ENCODE results near the gene COL27A1. TPM values are rescaled to one million over a fixed set of nuclear protein-coding genes. Genes with fewer than 3 reads are reported as not detected.

Gene COL27A1
- polyA plus RNA-seq, 1 donor (not counting 4 experiments of a cell fraction or from before 2014, with no cell fraction given): 14.0 TPM

- Histone ChIP-seq H3K27me3 (ENCODE audit: control insufficient read depth, extremely low read depth, insufficient read depth, low read length) (peaks cover 24% of the 10 kb centered on the region), H3K4me1 (ENCODE audit: control insufficient read depth, extremely low read depth, insufficient read depth, low read length) (peaks cover 8% of the 10 kb centered on the region), H3K27ac (ENCODE audit: control insufficient read depth, insufficient read depth, low read length) (no peak overlapping the region), H3K4me2 (ENCODE audit: control insufficient read depth, extremely low read depth, insufficient read depth, low read depth, low read length) (no peak overlapping the region), H3K4me3 (ENCODE audit: control insufficient read depth in 2 of 3, extremely low read depth in 1 of 3, insufficient read depth in 2 of 3, low read depth in 1 of 3, low read length in 3 of 3) (no peak overlapping the region), H2AFZ (ENCODE audit: control insufficient read depth, low read length) (no peak overlapping the region), H3K79me2 (ENCODE audit: control insufficient read depth, insufficient read depth, low read length) (no peaks in the 10 kb centered on the region), H3K9me1 (ENCODE audit: control insufficient read depth, extremely low read depth, insufficient read depth, low read length) (no peaks in the 10 kb centered on the region), H3K36me3 (ENCODE audit: control insufficient read depth in 2 of 2, extremely low read depth in 1 of 2, insufficient read depth in 2 of 2, low read length in 2 of 2) (no peaks in the 10 kb centered on the region), H4K20me1 (ENCODE audit: control insufficient read depth, extremely low read depth, insufficient read depth, low read length) (no peaks in the 10 kb centered on the region), H3K9ac (ENCODE audit: control insufficient read depth, extremely low read depth, insufficient read depth, low read length) (no peak overlapping the region), H3K9me3 (ENCODE audit: control insufficient read depth, low read depth, low read length) (no peaks in the 10 kb centered on the region)
- dilution Hi-C loops (cut with MboI; ENCODE audit: extremely low pct_ligation_motif_present, low sequenced_read_pairs): no loop called here
- no peak for DNase-seq (ENCODE audit: low read depth, low spot score)
- FAIRE-seq: no peak
- TF ChIP-seq, protein P1, sequence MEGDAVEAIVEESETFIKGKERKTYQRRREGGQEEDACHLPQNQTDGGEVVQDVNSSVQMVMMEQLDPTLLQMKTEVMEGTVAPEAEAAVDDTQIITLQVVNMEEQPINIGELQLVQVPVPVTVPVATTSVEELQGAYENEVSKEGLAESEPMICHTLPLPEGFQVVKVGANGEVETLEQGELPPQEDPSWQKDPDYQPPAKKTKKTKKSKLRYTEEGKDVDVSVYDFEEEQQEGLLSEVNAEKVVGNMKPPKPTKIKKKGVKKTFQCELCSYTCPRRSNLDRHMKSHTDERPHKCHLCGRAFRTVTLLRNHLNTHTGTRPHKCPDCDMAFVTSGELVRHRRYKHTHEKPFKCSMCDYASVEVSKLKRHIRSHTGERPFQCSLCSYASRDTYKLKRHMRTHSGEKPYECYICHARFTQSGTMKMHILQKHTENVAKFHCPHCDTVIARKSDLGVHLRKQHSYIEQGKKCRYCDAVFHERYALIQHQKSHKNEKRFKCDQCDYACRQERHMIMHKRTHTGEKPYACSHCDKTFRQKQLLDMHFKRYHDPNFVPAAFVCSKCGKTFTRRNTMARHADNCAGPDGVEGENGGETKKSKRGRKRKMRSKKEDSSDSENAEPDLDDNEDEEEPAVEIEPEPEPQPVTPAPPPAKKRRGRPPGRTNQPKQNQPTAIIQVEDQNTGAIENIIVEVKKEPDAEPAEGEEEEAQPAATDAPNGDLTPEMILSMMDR (optimal IDR thresholded peaks at IDR 0.05 in 1 of 3, IDR thresholded peaks at IDR 0.05 in 1 of 3, conservative IDR thresholded peaks at IDR 0.05 in 1 of 3; ENCODE audit: extremely low read depth in 1 of 3, insufficient read depth in 2 of 3, low read length in 3 of 3): no peak
- TF ChIP-seq EZH2 (IDR thresholded peaks at IDR 0.05; ENCODE audit: low read length): no peak
Observed at GRCh38 chr9:114149765-114150340, 5.5 kb upstream of the COL27A1 start.

DNA sequence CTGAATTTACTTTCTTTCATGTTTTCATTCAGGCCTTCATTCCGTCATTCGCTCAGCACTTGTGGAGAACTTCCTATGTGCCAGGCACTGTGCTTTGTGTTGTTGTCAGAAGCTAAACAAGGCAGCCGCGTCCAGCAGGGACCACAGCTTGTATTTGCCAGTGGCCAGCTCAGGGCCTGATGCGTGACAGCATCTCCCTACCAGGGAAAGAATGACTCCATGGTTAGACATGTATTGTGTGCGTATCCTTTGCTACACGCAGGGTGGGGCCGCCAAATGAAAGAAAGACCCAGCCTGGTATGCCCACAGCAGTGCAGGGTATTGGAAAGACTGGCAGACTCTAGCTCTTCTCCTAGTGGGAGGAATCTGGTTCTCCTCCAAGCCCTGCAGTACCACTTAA, 4.7 kb upstream of the COL27A1 start:
- dilution Hi-C loops (cut with MboI; ENCODE audit: extremely low pct_ligation_motif_present, low sequenced_read_pairs): no loop called here
- no peaks in the 10 kb centered on the region for H3K36me3 ChIP-seq (ENCODE audit: control insufficient read depth in 2 of 2, extremely low read depth in 1 of 2, insufficient read depth in 2 of 2, low read length in 2 of 2)

More for the DNA sequence above, 4.7 kb upstream of the COL27A1 start:
- DNase-seq (ENCODE audit: low read depth, low spot score) (no peak), FAIRE-seq (no peak)
- Histone ChIP-seq H3K9ac (ENCODE audit: control insufficient read depth, extremely low read depth, insufficient read depth, low read length) (no peak overlapping the region), H3K4me2 (ENCODE audit: control insufficient read depth, extremely low read depth, insufficient read depth, low read depth, low read length) (no peak overlapping the region), H3K79me2 (ENCODE audit: control insufficient read depth, insufficient read depth, low read length) (no peaks in the 10 kb centered on the region), H3K9me1 (ENCODE audit: control insufficient read depth, extremely low read depth, insufficient read depth, low read length) (no peaks in the 10 kb centered on the region), H3K4me1 (ENCODE audit: control insufficient read depth, extremely low read depth, insufficient read depth, low read length) (peaks cover 10% of the 10 kb centered on the region), H3K27me3 (ENCODE audit: control insufficient read depth, extremely low read depth, insufficient read depth, low read length) (peaks cover 26% of the 10 kb centered on the region), H4K20me1 (ENCODE audit: control insufficient read depth, extremely low read depth, insufficient read depth, low read length) (no peaks in the 10 kb centered on the region), H3K9me3 (ENCODE audit: control insufficient read depth, low read depth, low read length) (no peaks in the 10 kb centered on the region), H3K27ac (ENCODE audit: control insufficient read depth, insufficient read depth, low read length) (no peak overlapping the region), H3K4me3 (ENCODE audit: control insufficient read depth in 2 of 3, extremely low read depth in 1 of 3, insufficient read depth in 2 of 3, low read depth in 1 of 3, low read length in 3 of 3) (no peak overlapping the region), H2AFZ (ENCODE audit: control insufficient read depth, low read length) (no peak overlapping the region)
- no peak for TF ChIP-seq EZH2 (IDR thresholded peaks at IDR 0.05; ENCODE audit: low read length)
- TF ChIP-seq, protein P1 (optimal IDR thresholded peaks at IDR 0.05 in 1 of 3, IDR thresholded peaks at IDR 0.05 in 1 of 3, conservative IDR thresholded peaks at IDR 0.05 in 1 of 3; ENCODE audit: extremely low read depth in 1 of 3, insufficient read depth in 2 of 3, low read length in 3 of 3): no peak

Data from keratinocyte (primary cell).